Stomach (tissue), 4 donors: Measurements from ENCODE around the gene AKR1C2.

Source experiments
- CTCF ChIP-seq, 7 experiments: fragments of 450-650 bp in 4 of 7; fragments of 200-600 bp in 3 of 7; sonication (generic) in 3 of 7; IDR thresholded peaks; one replicate each; pipeline ENCODE4 v1.5.1; 2016 to 2019; ENCODE audit warnings: antibody characterized with exemption in 7 of 7, control low read depth in 2 of 7, mild to moderate bottlenecking in 1 of 7
- EP300 ChIP-seq: sonication (generic); formaldehyde crosslinking; IDR thresholded peaks from one replicate; pipeline ENCODE4 v1.6.1; 2017; ENCODE audit warnings: antibody characterized with exemption
- POLR2A ChIP-seq, 4 donors: fragments of 450-650 bp; IDR thresholded peaks; one replicate each; pipeline ENCODE4 v1.6.1; 2016; ENCODE audit warnings: antibody characterized with exemption in 4 of 4, control low read depth in 2 of 4, mild to moderate bottlenecking in 1 of 4, moderate library complexity in 1 of 4
- POLR2AphosphoS5 ChIP-seq, 3 donors: sonication (generic); formaldehyde crosslinking; IDR thresholded peaks; one replicate each; pipeline ENCODE4 v1.6.1; 2016; ENCODE audit warnings: antibody characterized with exemption in 3 of 3

GRCh38 chr10:4984971-4985594, 18.6 kb downstream of the AKR1C2 start:
- no peak for TF ChIP-seq CTCF (IDR thresholded peaks at IDR 0.05)
- no peak for TF ChIP-seq POLR2A (IDR thresholded peaks at IDR 0.05)
- TF ChIP-seq EP300 = no peak
- peak in 1 of 3 donors; percentile 61 for TF ChIP-seq POLR2AphosphoS5 (IDR thresholded peaks at IDR 0.05)
